Liver (tissue), 3 donors: ENCODE data around the gene GATM.

Experiments
- CTCF ChIP-seq: fragments of 150-350 bp; IDR thresholded peaks from 2 replicates; pipeline ENCODE4 v1.5.1; 2017; ENCODE audit warnings: improper control_type of control experiment, low read depth, low read length; ENCODE audit not compliant: missing input control
- EGR1 ChIP-seq, 2 donors: IDR thresholded peaks; 2 replicates each; pipeline ENCODE4 v1.6.1; 2016 to 2018; ENCODE audit warnings: antibody characterized with exemption in 2 of 2, low read depth in 2 of 2
- FOXA1 ChIP-seq: IDR thresholded peaks from 2 replicates; pipeline ENCODE4 v1.6.1; 2016; ENCODE audit warnings: antibody characterized with exemption
- GABPA ChIP-seq, 2 donors: IDR thresholded peaks in 1 of 2; conservative IDR thresholded peaks in 1 of 2; 2 replicates each; pipeline ENCODE4 v1.6.1; 2016; ENCODE audit warnings: antibody characterized with exemption in 2 of 2, mild to moderate bottlenecking in 1 of 2, moderate library complexity in 1 of 2
- HNF4A ChIP-seq, 2 donors: conservative IDR thresholded peaks; 2 replicates each; pipeline ENCODE4 v1.6.1; 2016; ENCODE audit warnings: antibody characterized with exemption in 2 of 2, mild to moderate bottlenecking in 2 of 2
- RAD21 ChIP-seq, 2 donors: IDR thresholded peaks; 2 replicates each; pipeline ENCODE4 v1.6.1; 2016; ENCODE audit warnings: antibody characterized with exemption in 2 of 2, mild to moderate bottlenecking in 2 of 2
- SP1 ChIP-seq: IDR thresholded peaks from 2 replicates; pipeline ENCODE4 v1.6.1; 2018; ENCODE audit warnings: antibody characterized with exemption, mild to moderate bottlenecking
- TAF1 ChIP-seq: conservative IDR thresholded peaks from 2 replicates; pipeline ENCODE4 v1.6.1; 2016; ENCODE audit warnings: antibody characterized with exemption, mild to moderate bottlenecking
- YY1 ChIP-seq: IDR thresholded peaks from 2 replicates; pipeline ENCODE4 v1.6.1; 2016; ENCODE audit warnings: antibody characterized with exemption, mild to moderate bottlenecking
- ZBTB33 ChIP-seq: IDR thresholded peaks from 2 replicates; pipeline ENCODE4 v1.6.1; 2016; ENCODE audit warnings: antibody characterized with exemption
- TF ChIP-seq, protein P1 (sequence below): IDR thresholded peaks from 2 replicates; pipeline ENCODE4 v1.6.1; 2016; ENCODE audit warnings: antibody characterized with exemption
- donor health status: healthy.
- donor health status: healthy.

DNA sequence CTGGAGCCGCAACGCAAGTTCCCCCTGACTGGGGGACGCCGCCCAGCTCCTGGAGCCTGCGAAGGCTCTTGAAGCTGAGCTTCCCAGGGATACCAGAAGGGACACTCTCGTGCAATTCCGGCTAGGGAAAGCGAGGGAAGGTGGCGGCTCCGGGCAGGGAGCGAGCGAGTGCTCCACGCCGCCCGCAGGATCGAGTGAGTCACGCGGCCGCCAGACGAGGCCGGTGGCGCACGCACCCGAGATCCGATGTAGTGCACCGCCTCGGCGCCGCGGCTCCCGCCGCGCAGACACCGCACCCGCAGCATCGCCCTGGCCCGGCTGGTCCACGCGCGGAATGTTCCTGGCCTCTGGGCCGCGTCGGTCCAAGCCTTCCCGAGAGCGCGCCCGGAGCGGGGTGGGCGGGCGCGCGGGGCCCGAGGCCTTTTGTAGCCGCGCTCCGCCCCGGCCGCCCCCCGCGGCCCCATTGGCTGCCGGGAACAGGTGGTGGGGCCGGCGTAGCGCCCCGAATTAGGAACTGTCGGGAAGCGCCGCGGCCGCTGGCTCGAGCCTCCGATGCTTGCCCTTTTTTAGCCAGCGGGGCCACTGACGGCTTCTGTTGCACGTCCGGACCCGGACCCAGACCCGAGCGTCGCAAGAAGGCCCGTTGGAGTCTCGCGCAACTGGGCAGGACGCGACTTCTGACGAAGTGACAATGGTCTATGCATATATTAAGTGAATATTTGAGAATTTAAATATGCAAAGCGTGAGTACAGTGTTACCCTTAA lies at the start of gene GATM:
- TF ChIP-seq RAD21 (IDR thresholded peaks at IDR 0.05) (peak in 1 of 2 donors; percentile 52), FOXA1 (no peak), CTCF (peak; percentile 29), EGR1 (IDR thresholded peaks at IDR 0.05; ENCODE audit: low read depth in 2 of 2) (no peak), ZBTB33 (peak; percentile 14), GABPA (IDR thresholded peaks at IDR 0.05 in 1 of 2, conservative IDR thresholded peaks at IDR 0.05 in 1 of 2) (no peak), HNF4A (conservative IDR thresholded peaks at IDR 0.05) (no peak), TAF1 (peak; percentile 53), SP1 (peak; percentile 38), YY1 (no peak)
- TF ChIP-seq, protein P1, sequence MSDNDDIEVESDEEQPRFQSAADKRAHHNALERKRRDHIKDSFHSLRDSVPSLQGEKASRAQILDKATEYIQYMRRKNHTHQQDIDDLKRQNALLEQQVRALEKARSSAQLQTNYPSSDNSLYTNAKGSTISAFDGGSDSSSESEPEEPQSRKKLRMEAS, result no peak
